SK-N-SH (cell line): ENCODE results near the gene KRT9. TPM values are rescaled to one million over a fixed set of nuclear protein-coding genes. Genes with fewer than 3 reads are reported as not detected.

Source experiments
- CTCF ChIA-PET: fragments of 300-600, 350-600 bp; formaldehyde crosslinking; extraction: SDS; loops from one replicate; lab custom pipeline; 2021; lab: Yijun Ruan, JAX
- POLR2A ChIA-PET: fragments of 350-600 bp; sonication (Branson Sonifier 250); formaldehyde crosslinking; extraction: SDS; loops from one replicate; lab custom pipeline; 2020; ENCODE audit warnings: antibody characterized with exemption, inconsistent platforms; lab: Yijun Ruan, JAX
- DNase-seq: peaks from one replicate; pipeline ENCODE4 v3.0.0; 2012
- H2AFZ ChIP-seq: fragments of 200-600 bp; sonication (generic); 2 replicates; pipeline ENCODE4 v1.8.1; 2016; ENCODE audit warnings: antibody characterized with exemption, mild to moderate bottlenecking, low read depth
- H3F3A ChIP-seq: fragments of 200-600 bp; sonication (generic); replicated peaks from 2 replicates; pipeline ENCODE3; 2016; ENCODE audit warnings: antibody characterized with exemption, mild to moderate bottlenecking; ENCODE audit not compliant: insufficient read depth
- H3K27ac ChIP-seq, 2 experiments: fragments of 200-500 bp in 1 of 2; fragments of 200-600 bp in 1 of 2; sonication (Bioruptor generic) in 1 of 2; sonication (generic), shearing (Covaris generic) in 1 of 2; 2 replicates each; pipeline versions ENCODE4 v1.5.1 to v1.6.1; 2014 to 2016; ENCODE audit warnings: low read depth in 2 of 2, inconsistent platforms in 1 of 2, low read length in 1 of 2, mild to moderate bottlenecking in 1 of 2, mixed read lengths in 1 of 2
- H3K27me3 ChIP-seq: fragments of 200-600 bp; sonication (generic), shearing (Covaris generic); 2 replicates; pipeline ENCODE4 v1.6.1; 2016; ENCODE audit warnings: mixed run types; ENCODE audit not compliant: insufficient read depth
- H3K36me3 ChIP-seq, 2 experiments: fragments of 200-500 bp in 1 of 2; fragments of 200-600 bp in 1 of 2; sonication (Bioruptor generic) in 1 of 2; sonication (generic) in 1 of 2; replicated peaks in 1 of 2; 2 replicates each; pipeline versions ENCODE3 to v1.5.1; 2014 to 2016; ENCODE audit warnings: low read length in 1 of 2, mild to moderate bottlenecking in 1 of 2; ENCODE audit not compliant: insufficient read depth in 2 of 2, control insufficient read depth in 1 of 2
- H3K4me1 ChIP-seq, 2 experiments: fragments of 200-500 bp in 1 of 2; fragments of 200-600 bp in 1 of 2; sonication (Bioruptor generic) in 1 of 2; sonication (generic), shearing (Covaris generic) in 1 of 2; 2 replicates each; pipeline versions ENCODE4 v1.5.1 to v1.6.1; 2014 to 2016; ENCODE audit warnings: low read depth in 1 of 2, low read length in 1 of 2, mixed run types in 1 of 2; ENCODE audit not compliant: insufficient read depth in 2 of 2, control insufficient read depth in 1 of 2
- H3K4me2 ChIP-seq: fragments of 200-600 bp; sonication (generic), shearing (Covaris generic); 2 replicates; pipeline ENCODE4 v1.6.1; 2017; ENCODE audit warnings: mixed run types
- H3K4me3 ChIP-seq, 2 experiments: fragments of 200-500 bp in 1 of 2; fragments of 200-600 bp in 1 of 2; sonication (Bioruptor generic) in 1 of 2; sonication (generic), shearing (Covaris generic) in 1 of 2; 2 replicates each; pipeline versions ENCODE4 v1.5.1 to v1.8.1; 2014 to 2016; ENCODE audit warnings: low read depth in 2 of 2, inconsistent platforms in 1 of 2, low read length in 1 of 2, mild to moderate bottlenecking in 1 of 2, mixed read lengths in 1 of 2, moderate library complexity in 1 of 2
- H3K79me2 ChIP-seq: fragments of 200-600 bp; sonication (generic); 2 replicates; pipeline ENCODE4 v1.8.1; 2017; ENCODE audit warnings: mild to moderate bottlenecking; ENCODE audit not compliant: insufficient read depth
- H3K9ac ChIP-seq: fragments of 200-600 bp; sonication (generic); 2 replicates; pipeline ENCODE4 v1.6.1; 2017; ENCODE audit warnings: mixed run types
- H3K9me2 ChIP-seq: fragments of 200-600 bp; sonication (generic); 2 replicates; pipeline ENCODE4 v1.6.1; 2017; ENCODE audit warnings: mixed run types
- H3K9me3 ChIP-seq: fragments of 200-600 bp; sonication (generic); 2 replicates; pipeline ENCODE4 v1.6.1; 2017; ENCODE audit warnings: mixed run types, mild to moderate bottlenecking, moderate library complexity
- H4K20me1 ChIP-seq: fragments of 200-600 bp; sonication (generic); 2 replicates; pipeline ENCODE4 v1.6.1; 2017; ENCODE audit warnings: mild to moderate bottlenecking, mixed run types; ENCODE audit not compliant: insufficient read depth
- CHD2 ChIP-seq: fragments of 150-350 bp; IDR thresholded peaks from 2 replicates; pipeline ENCODE4 v1.6.1; 2018; ENCODE audit warnings: low read length; ENCODE audit not compliant: partially characterized antibody
- EP300 ChIP-seq, 2 experiments: IDR thresholded peaks; 2 replicates each; pipeline versions ENCODE4 v1.4.0 to v1.6.1; 2012; ENCODE audit warnings: borderline replicate concordance in 1 of 2, low read depth in 1 of 2, low read length in 1 of 2
- EZH2phosphoT487 ChIP-seq: fragments of 200-600 bp; sonication (generic); IDR thresholded peaks from 2 replicates; pipeline ENCODE4 v1.6.1; 2017; ENCODE audit warnings: low read depth, mixed run types, mild to moderate bottlenecking, antibody characterized with exemption, moderate library complexity, borderline replicate concordance
- FOSL2 ChIP-seq: IDR thresholded peaks from 2 replicates; pipeline ENCODE4 v1.4.0; 2012; ENCODE audit warnings: low read depth, mild to moderate bottlenecking, moderate library complexity, borderline replicate concordance
- FOXM1 ChIP-seq: IDR thresholded peaks from 2 replicates; pipeline ENCODE4 v1.4.0; 2012; ENCODE audit warnings: low read depth, mild to moderate bottlenecking
- GABPA ChIP-seq: IDR thresholded peaks from 2 replicates; pipeline ENCODE4 v1.4.0; 2012; ENCODE audit warnings: low read depth, mild to moderate bottlenecking
- GATA2 ChIP-seq: sonication (generic); formaldehyde crosslinking; IDR thresholded peaks from 2 replicates; pipeline ENCODE4 v1.5.0; 2020; ENCODE audit warnings: mild to moderate bottlenecking, missing genetic modification reagents
- IRF3 ChIP-seq: fragments of 150-350 bp; IDR thresholded peaks from 2 replicates; pipeline ENCODE4 v1.6.1; 2016; ENCODE audit warnings: mild to moderate bottlenecking, low read depth, low read length
- JUND ChIP-seq: IDR thresholded peaks from 2 replicates; pipeline ENCODE4 v1.4.0; 2012
- MAX ChIP-seq: IDR thresholded peaks from 2 replicates; pipeline ENCODE4 v1.4.0; 2012; ENCODE audit warnings: low read depth
- MEF2A ChIP-seq: IDR thresholded peaks from 2 replicates; pipeline ENCODE4 v1.4.0; 2012; ENCODE audit warnings: low read depth, borderline replicate concordance
- MXI1 ChIP-seq: IDR thresholded peaks from 2 replicates; pipeline ENCODE4 v1.6.1; 2012; ENCODE audit warnings: mild to moderate bottlenecking, low read depth, low read length, improper control_type of control experiment
- NFIC ChIP-seq: IDR thresholded peaks from 2 replicates; pipeline ENCODE4 v1.4.0; 2012; ENCODE audit warnings: borderline replicate concordance
- NRF1 ChIP-seq: IDR thresholded peaks from 2 replicates; pipeline ENCODE4 v1.6.1; 2012; ENCODE audit warnings: low read depth, mild to moderate bottlenecking, low read length
- PBX3 ChIP-seq: IDR thresholded peaks from 2 replicates; pipeline ENCODE4; 2012
- RCOR1 ChIP-seq: fragments of 150-350 bp; IDR thresholded peaks from 2 replicates; pipeline ENCODE4 v1.6.1; 2017; ENCODE audit warnings: antibody characterized with exemption, low read length
- REST ChIP-seq: IDR thresholded peaks from 2 replicates; pipeline ENCODE4 v1.6.1; 2012; ENCODE audit warnings: mild to moderate bottlenecking, low read depth, low read length, moderate library complexity
- RFX5 ChIP-seq: IDR thresholded peaks from 2 replicates; pipeline ENCODE4 v1.6.1; 2012; ENCODE audit warnings: mild to moderate bottlenecking, improper control_type of control experiment, low read length
- RXRA ChIP-seq: IDR thresholded peaks from 2 replicates; pipeline ENCODE4 v1.4.0; 2012; ENCODE audit warnings: low read depth, mild to moderate bottlenecking, borderline replicate concordance
- TCF12 ChIP-seq: IDR thresholded peaks from 2 replicates; pipeline ENCODE4 v1.4.0; 2012
- TEAD4 ChIP-seq: IDR thresholded peaks from 2 replicates; pipeline ENCODE4 v1.4.0; 2012; ENCODE audit warnings: mild to moderate bottlenecking, borderline replicate concordance; ENCODE audit not compliant: insufficient read depth
- USF1 ChIP-seq: IDR thresholded peaks from 2 replicates; pipeline ENCODE4 v1.4.0; 2012; ENCODE audit warnings: low read depth, borderline replicate concordance
- WGBS: methylation state at CpG from one replicate; pipeline ENCODE4 v1.1.6; 2017; ENCODE audit warnings: low lambda C conversion rate; 5-methylcytosine and 5-hydroxymethylcytosine counted together
- polyA plus RNA-seq, 3 experiments: library from polyadenylated mRNA; depleted of rRNA; stranded (reverse); fragments of >200 nt; gene quantifications; 2 replicates each; pipeline ENCODE4 v1.2.3, GENCODE V29; 2012

KRT9 gene
- polyA plus RNA-seq, 1 of the 3 experiments (the other 2 are of a cell fraction), result not detected

- no peak for TF ChIP-seq MEF2A
- TF ChIP-seq MAX, result peak; percentile 46; the same call in 1 of the 2 replicates
- no peak for TF ChIP-seq EZH2phosphoT487
- TF ChIP-seq IRF3, result no peak
- no peak for TF ChIP-seq FOXM1
- TF ChIP-seq GABPA, result no peak
- no peak for TF ChIP-seq USF1
- 0 out of 2 replicates have a peak, but pooled peaks have one; percentile 44 for TF ChIP-seq NFIC
- TF ChIP-seq CHD2, result peak; percentile 36
- no peak for TF ChIP-seq RCOR1
These were observed 22.8 kb downstream of the KRT9 start (continued) for GRCh38 chr17:41548844-41549595.

- no peaks in the 10 kb centered on the region for H3K79me2 ChIP-seq
- DNase-seq, result peak; percentile 67
- peak overlapping the region in 1 of 2 experiments; percentile 8; a peak in 2 of 4 replicates for H3K4me3 ChIP-seq
- peak overlapping the region; percentile 63 for H3K4me2 ChIP-seq
- H3K27ac ChIP-seq, result peak overlapping the region; percentile 85 to 86
- H3K36me3 ChIP-seq, result no peaks in the 10 kb centered on the region
- H2AFZ ChIP-seq, result peak overlapping the region; percentile 78
- H3K9ac ChIP-seq, result peak overlapping the region; percentile 62
- no peaks in the 10 kb centered on the region for H4K20me1 ChIP-seq
- POLR2A ChIA-PET, result interaction anchor here (0.8 to 2.0 kb wide), 8 partner anchors 18 to 121 kb away, joined by 3 to 10 read pairs (median 5); partner anchors contain the start of gene KRT15
- no peaks in the 10 kb centered on the region for H3K27me3 ChIP-seq
- peaks cover 19% of the 10 kb centered on the region for H3F3A ChIP-seq
- WGBS, result 33% methylated on average over 23 of the region's 23 CpGs
- no peaks in the 10 kb centered on the region for H3K9me3 ChIP-seq
- H3K4me1 ChIP-seq, result peaks cover 17 to 30% of the 10 kb centered on the region in 2 experiments; a peak in 3 of 4 replicates
- CTCF ChIA-PET, result interaction anchor here (0.5 to 25.5 kb wide), 125 partner anchors 8 to 990 kb away, joined by 3 to 646 read pairs (median 6); partner anchors contain the start of genes KRT12, KRT13, KRT15 and KRT17
- no peaks in the 10 kb centered on the region for H3K9me2 ChIP-seq
- peak; percentile 89 for TF ChIP-seq TCF12
- TF ChIP-seq EP300 (IDR thresholded peaks at IDR 0.05; ENCODE audit: borderline replicate concordance in 1 of 2, low read depth in 1 of 2, low read length in 1 of 2), result peak in 1 of 2 experiments; percentile 92; a peak in 1 of 4 replicates
- 0 out of 2 replicates have a peak, but pooled peaks have one; percentile 16 for TF ChIP-seq MXI1
- no peak for TF ChIP-seq REST
- peak; percentile 98 for TF ChIP-seq RXRA
- TF ChIP-seq PBX3, result peak; percentile 67
- peak; percentile 44; the same call in 1 of the 2 replicates for TF ChIP-seq GATA2 (CRISPR knock-in tag)
- TF ChIP-seq FOXM1, result peak; percentile 49; the same call in 1 of the 2 replicates
- 0 out of 2 replicates have a peak, but pooled peaks have one; percentile 43 for TF ChIP-seq TEAD4
- peak; percentile 96 for TF ChIP-seq JUND
- TF ChIP-seq RFX5, result no peak
- peak; percentile 97 for TF ChIP-seq NFIC
- TF ChIP-seq NRF1, result no peak
- TF ChIP-seq FOSL2, result peak; percentile 98
These were observed 23.7 kb downstream of the KRT9 start for GRCh38 chr17:41547921-41548843.
